Stimulated activated CD8-positive, alpha-beta memory T cell treated with anti-CD3 and anti-CD28 coated beads, Interleukin-15, amount 100 ng/mL, for 24 hours (primary cell): ENCODE measurements around the gene IRF8.
A peak's percentile ranks its signal among the peaks of the same experiment; 100 is the strongest.
"Not testable (repeated sequence)": the region's sequence is repeated elsewhere in the genome, so short reads cannot be mapped to it uniquely, and the experiment has no call there.

Experiments
- DNase-seq: peaks from one replicate; pipeline ENCODE4 v3.0.0-alpha.2; 2020; ENCODE audit warnings: low read depth

The IRF8 gene, protein sequence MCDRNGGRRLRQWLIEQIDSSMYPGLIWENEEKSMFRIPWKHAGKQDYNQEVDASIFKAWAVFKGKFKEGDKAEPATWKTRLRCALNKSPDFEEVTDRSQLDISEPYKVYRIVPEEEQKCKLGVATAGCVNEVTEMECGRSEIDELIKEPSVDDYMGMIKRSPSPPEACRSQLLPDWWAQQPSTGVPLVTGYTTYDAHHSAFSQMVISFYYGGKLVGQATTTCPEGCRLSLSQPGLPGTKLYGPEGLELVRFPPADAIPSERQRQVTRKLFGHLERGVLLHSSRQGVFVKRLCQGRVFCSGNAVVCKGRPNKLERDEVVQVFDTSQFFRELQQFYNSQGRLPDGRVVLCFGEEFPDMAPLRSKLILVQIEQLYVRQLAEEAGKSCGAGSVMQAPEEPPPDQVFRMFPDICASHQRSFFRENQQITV

DNA sequence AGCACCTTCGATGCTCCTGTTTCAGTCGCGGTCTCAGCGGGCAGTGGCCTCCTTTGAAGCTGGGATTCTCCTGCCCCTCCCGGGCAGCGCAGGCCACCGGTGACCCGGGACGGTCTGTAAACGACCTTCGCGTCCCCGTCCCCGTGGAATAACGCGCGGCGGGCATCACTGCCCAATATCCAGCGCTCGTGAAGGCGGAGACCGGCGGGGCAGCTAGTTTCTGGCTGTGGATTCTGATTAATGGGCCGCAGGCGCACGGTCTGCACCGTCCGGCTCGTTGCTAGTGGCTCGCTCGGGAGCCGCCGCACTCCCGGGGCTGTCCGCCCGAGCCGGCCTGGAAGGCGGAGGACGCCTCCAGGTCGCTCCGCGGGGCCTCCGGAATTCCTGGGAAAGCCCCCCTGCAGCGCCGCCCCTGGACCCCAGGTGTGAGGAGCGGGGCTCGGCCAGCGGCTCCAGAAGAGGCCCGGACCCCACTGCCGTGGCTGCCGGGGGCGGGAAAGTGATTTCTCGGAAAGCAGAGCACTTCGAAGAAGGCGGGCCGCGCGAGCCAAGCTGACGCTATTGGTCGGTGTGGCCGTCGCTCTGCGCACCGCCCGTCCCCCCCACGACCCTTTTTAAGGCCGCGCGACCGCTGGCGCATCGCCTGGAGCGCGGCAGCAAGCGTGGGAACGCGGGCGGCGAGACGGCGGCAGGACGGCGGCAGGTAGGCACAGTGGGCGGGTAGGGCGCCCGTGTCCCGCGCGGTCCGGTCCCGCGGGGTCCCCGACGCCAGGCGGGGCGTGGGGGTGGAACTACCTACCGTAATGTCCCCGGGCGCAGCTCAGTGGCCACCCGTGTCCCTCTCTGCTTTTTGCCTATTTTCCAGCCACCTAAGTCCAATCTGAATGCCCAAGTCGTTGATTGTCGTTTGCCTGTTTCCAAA lies at the start of gene IRF8:
TSS of gene IRF8 (plus strand) at position 642 of the 922 bp plus-strand sequence. CDS start 3,854 bp downstream, outside the sequence.
- DNase-seq, result peak; percentile 59

DNA sequence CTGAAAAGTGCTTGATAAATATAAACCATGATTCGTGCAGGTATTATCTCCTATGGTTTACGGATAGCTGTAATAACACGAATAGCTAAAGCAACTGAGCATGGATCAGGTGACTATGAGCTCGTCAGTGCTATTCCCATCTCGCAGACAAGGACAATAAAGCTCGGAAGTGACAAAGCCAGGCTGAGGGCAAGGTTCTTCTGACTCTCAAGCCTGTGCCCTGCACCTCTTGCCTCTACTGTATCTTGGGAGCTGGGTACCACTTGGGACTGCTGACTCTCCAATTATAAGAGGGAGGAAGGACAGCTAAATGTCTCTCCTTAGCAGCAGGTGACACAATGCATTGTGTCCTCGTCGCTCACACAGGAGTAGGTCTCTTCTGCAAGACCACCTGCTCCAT lies 49.6 kb upstream of the IRF8 start:
- DNase-seq, result no peak

DNA sequence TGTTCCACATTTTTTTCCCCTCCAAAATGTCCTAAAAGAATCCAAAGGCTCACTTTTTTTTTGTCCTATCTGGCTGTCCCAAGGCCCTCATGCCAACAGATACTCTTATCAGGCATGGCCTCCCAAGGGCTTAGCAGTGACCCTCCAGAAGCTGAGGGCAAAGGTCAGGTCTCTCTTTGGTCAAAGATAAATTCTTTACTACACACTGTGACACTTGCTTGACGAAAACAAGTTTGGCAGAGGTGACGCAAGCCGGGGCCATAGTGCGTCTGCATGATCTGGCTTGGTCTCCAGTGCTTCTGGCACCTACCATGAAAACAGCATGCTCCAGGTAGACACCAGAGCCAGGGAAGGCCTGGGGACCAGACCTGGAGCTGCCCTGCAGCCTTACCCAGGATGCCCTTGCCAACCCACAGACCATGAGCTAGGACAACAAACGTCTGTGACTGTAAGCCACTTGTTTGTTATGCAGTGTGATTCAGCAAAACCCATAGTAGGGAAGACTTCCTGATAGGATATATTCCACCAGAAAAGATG lies 48.5 kb upstream of the IRF8 start:
- DNase-seq, result no peak

DNA sequence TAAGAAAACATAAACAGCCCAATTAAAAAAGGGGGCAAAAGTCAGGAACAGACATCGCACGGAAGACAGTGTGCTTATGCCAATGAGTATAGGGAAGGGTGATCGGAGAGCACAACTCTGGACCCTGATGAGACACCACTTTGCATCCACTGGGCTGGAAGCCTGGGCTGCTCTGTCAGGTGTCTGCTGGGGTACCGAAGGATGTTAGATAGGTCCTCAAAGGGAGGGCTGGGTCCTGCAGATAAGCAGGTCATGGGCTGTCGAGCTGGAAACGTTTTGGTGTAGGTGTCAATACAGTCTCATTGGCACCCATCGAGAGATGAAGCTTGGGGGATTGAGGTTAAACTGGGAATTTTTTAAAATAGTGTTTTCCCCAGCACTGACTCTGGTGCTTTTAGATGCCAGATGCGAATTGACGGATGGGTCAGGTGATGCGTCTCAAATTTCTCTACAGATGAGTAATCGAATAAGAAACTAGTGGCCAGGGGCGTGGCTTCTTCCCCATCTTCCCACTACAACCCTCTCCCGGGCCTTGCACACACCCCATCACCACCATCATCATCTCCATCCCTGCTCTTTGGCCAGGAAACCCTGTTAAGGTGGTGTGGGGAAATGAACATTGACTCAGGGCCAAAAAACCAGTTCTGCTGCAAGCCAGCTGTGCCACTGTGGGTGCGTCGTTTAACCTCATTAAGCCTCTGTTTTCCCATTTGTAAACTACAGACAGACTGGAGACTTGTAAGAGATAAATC lies 47.8 kb upstream of the IRF8 start:
- DNase-seq, result no peak

DNA sequence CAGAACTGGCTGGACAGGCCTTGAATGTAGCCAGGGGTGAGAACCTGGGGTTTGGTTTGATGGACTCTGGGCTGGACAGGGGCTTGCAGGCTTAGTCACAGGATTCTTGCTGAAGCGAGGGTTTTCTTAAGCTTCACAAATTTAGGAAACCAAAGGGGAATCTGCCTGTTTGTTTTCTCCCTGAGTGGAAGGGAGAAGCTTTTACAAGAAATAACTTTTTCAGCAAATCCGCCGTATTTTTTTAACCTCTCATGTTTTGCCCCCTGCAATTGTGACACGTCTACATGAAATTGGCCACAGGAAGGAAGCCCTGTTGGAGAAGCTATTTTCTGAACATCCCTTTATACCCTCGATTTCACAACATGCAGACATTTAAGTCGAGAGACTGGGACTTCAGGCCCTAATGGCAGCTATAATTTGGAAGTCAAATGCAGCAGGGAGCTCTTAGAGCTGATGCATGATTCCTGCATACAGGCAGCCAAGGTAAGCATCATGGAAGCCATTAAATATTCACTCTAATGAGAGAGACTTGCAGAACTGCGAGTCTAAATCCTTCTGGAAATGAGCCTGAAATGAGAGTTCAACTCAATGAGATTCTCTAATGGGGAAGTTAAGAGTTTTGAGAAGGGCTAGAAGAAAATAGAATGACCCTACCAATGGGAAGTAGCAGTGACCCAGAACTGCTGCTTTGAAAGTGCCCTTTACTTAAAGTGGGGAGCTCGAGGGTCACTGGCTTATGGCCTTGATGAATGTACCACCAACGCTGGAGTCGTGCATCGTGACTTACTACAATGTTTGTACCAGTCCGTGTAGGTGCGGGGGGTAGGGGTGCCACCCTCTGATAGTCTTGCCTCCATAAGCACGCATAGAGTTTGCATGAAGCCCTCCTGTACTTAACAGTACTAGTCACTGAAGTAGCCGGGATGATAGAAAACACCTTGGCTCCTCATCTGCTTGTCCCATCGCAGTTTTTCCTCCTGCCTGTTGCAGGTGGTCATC lies 45.1 kb upstream of the IRF8 start:
- no peak for DNase-seq

DNA sequence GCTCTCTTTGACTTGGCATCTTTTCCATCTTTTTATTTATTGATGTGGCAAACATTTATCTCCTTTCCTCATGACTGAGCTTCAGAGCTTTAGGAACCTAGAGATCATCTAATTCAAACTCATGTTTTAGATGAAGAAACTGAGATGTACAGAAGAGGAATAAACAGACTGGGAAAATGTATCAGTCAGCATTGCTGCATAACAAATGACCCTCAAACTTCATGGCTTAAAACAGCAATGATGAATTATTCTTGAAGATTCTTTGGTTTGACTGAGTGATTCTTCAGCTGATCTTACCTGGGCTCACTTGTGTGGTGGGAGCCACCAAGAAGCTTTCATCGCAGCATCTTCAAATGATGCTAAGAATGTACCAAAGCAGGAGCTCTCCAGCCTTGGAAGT lies 44.0 kb upstream of the IRF8 start:
- DNase-seq, result no peak

DNA sequence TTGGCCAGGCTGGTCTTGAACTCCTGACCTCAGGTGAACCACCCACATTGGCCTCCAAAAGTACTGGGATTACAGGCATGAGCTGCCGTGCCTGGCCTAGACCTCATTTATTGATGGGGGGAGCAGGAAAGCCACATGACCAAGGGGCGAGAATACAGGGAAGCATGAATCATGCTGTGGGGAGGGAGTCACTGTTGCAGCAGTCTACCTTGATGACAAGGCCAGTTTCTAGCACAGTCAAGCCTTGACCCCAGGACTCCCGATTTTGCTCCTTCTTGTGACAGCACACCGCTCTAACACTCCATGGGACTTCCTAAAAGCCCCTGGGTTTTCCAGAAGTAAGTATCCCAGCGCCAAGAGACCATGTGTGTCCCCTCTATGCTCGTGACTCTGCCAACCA lies 42.9 kb upstream of the IRF8 start:
- DNase-seq, result no peak

DNA sequence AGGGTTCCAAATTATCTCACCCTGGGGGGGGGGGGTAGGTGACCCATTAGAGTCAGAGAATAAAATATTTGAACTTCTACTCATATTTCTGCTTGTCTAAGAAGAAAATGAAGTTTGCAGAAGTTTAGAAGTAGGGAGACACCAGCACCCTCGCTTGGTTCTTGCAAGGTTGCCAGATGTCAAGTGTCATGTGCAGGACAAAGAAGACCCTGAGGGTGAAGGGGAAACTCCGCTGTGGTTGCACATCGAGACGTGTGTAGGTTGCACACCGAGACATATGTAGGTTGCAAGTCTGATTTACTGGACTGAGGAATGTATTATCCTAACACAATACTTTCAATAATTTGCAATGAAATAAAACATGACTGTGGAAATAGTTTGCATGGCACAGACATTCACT lies 42.4 kb upstream of the IRF8 start:
- DNase-seq, result no peak

DNA sequence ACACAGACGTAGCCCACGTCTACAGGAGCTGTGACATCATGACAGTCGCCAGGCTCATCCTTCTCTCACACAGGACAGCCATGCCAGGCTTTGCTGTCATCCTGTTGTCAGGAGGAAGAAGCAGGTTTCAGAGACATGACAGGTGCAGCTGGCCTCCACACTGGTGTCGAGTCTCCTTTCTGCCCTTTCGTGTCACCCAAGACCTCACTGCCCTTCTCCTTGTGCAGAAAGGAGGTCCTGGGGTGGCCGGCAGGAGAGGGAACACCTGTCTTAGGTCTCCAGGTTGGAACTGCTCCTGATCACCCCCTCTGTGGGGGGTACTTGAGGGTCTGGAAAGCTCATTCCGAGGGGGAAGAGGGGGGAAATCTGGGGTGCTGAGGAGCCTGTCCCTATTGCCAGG lies 41.6 kb upstream of the IRF8 start:
- DNase-seq, result no peak

DNA sequence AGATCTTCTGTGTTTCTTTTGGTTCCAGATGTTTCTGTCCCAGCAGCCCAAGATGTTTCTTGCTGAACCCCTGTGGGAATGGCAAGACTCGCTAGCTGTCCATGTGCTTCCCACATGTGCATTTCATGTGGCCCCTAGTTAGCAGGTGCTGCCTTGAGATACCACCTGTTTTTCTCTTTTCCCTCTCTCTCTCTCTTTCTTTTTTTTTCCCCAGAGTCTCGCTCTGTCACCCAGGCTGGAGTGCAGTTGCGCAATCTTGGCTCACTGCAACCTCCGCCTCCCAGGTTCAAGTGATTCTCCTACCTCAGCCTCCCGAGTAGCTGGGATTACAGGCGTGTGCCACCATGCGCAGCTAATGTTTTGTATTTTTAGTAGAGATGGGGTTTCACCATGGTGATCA lies 40.4 kb upstream of the IRF8 start:
- DNase-seq, result not testable (repeated sequence)

DNA sequence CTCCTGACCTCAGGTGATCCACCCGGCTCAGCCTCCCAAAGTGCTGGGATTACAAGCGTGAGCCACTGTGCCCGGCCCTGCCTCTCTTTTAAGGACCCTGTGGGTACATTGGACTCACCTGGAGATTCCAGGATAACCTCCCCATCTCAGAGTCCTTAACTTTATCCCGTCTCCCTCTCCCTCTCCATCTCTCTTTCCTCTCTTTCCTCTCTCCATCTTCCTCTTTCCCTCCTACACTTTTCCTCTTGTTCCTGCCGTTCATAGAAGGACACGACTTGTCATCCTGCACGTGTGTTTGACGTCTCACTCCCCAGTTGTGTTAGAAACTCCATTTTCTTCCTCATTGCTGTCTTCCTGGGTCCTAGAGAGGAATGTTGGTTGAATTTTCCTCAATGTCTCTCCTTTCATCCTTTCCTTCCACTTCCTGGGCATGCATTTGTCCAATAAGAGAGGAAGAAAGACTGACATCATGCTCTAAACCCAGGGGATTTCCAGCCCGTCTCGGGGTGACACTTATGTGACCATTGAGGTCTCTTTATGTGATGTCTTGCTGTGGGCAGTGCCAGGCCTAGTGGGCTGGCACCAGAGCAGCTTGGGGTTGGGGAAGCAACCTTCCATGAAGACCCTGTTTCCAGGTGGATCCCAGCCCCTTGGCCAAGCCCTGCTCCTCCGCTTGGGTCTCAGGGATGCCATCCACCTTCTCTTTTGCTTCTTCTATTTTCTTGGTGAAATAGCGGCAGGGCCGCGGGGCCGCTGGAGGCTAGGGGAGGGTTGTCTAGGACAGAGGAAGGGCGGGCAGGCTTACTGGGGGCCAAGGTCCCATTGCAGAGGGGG lies 39.8 kb upstream of the IRF8 start:
- no peak for DNase-seq

DNA sequence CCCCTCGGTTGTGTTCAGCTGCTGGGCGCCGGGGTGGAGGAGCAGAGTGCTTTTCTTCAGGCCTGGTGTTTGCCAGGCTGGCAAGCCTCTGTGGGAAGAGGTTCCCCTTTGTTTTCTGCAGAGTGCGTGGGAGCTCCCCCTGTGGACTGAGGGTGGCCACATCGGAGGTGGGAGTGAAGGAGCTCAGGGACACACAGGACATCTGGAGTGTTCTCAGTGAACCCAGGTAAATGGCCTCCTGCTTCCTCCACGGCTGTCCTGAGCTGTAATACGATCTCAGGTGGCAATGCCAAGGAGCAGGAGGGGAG lies 39.2 kb upstream of the IRF8 start:
- DNase-seq, result no peak

DNA sequence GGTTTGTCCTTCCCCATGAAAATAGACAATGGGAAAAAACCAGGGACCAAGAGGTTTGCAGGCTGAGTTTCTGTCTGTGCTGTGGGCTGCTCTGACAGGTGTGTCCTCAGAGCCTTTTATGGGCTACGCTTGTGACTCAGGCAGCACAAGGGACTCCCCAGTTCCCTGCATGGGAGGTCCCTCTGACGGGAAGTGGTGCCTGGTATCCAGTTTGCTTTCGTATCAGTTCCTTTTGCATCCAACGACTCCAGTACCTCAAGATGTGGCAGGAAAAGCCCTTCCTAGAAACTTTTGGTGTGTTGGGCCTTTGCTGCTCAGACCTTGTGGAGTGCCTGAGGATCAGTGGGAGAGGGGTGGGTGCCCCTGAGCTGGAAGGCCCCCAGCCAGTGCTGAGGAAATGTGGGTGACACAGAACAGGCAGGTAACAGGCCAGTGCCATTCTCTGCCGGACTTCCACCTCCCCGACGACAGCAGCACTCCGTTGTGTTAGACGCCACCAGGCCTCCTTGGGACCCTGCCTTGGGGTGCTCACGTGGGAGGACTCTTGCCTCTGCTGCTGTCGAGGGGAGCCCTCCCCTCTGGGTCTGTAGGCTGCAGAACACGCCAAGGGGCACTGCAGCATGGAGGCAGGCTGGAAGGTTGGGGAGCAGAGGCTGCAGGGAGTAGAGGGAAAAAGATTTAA lies 38.4 kb upstream of the IRF8 start:
- no peak for DNase-seq

DNA sequence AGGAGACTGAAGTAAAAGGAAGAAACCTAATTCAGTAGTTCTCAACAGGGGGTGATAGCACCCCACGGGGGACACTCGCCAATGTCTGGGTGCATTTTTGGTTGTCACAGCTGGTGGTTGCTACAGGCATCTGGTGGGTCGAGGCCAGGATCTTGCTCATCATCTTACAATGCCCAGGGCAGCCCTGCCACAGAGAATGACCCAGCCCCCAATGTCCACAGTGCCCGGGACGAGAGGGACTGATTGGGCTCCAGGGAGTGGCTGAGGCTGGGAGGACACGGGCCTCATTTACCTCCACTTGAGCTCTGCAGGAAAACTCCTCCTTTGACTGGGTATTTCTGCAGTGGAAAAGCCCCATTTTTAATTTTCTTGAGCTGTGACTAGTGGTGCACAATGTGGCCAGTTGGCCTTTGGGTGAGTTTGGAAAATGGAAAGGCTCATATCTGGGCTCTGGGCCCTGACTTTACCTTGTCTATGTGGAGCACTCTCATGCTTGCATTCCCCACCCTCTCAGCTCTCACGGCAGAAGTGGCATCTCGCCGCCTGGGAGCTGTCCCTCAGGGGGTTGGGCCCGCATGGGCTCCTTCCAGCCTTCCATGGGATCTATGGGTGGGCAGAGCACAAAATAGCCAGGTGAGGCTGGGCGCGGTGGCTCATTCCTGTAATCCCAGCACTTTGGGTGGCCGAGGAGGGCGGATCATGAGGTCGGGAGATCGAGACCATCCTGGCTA lies 37.7 kb upstream of the IRF8 start:
- DNase-seq, result no peak

DNA sequence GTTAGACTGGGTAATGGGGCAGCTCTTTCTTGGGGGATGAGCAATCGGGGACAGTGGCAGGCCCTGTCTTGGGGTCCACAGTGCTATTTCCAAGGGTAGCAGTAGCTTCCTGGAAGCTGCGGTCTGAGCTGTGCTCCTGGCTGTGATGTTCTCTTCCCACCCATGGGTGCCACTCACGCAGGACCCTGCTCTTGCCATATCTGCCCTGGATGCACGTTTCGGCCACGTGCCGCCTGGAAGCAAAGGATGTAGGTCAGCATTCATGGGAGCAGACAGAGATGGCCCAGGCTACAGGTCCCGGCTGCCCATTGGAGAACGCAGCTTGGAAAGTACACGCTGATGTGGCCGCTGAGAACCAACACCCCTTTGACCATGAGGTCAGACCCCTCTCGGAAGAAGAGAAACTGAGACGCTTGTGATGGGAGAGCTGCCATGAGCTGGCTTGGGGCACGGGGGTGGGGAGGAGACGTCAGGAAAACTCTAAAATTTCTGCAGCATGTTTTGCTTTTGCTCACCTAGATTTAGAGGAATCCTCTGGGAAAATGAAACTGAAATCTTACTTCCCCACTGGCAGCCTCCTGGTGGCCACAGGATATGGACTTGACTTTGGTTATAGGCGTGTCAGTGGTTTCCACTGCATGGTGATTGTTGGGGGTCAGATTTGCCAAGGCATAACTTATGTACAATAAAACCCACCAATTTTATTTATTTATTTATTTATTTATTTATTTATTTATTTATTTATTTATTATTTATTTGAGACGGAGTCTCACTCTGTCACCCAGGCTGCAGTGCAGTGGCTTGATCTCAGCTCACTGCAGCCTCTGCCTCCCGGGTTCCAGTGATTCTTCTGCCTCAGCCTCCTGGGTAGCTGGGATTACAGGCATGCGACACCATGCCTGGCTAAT lies 36.2 kb upstream of the IRF8 start:
- DNase-seq, result no peak

DNA sequence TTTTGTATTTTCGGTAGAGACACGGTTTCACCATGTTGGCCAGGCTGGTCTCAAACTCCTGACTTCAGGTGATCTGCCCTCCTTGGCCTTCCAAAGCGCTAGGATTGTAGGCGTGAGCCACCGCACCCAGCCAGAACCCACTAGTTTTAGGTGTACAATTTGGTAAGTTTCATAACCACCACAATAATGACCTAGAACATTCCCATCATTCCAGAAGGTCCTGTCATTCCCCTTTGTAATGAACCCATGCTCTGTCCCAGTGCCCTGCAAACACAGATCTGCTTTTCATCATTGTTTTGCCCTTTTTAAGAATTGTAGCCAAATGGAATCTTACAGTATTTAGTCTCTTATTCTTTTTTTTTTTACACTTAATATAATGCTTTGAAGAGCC lies 35.6 kb upstream of the IRF8 start:
- DNase-seq, result no peak

DNA sequence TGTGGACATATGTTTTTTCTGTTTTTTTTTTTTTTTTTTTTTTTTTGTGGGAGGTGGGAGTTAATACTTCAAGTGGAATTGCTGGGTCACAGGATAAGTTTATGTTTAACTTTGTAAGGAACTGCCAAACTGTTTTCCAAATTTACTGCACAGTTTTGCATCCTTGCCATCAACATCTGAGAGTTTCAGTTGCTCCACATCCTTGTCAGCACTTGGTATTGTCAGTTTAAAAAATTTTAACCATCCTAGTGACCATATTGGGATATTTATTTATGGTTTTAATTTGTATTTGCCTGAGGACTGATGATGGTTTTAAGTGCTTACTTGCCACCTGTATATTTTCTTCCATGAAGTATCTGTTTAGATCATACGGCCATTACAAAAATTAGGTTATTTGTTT lies 34.0 kb upstream of the IRF8 start:
- no peak for DNase-seq

DNA sequence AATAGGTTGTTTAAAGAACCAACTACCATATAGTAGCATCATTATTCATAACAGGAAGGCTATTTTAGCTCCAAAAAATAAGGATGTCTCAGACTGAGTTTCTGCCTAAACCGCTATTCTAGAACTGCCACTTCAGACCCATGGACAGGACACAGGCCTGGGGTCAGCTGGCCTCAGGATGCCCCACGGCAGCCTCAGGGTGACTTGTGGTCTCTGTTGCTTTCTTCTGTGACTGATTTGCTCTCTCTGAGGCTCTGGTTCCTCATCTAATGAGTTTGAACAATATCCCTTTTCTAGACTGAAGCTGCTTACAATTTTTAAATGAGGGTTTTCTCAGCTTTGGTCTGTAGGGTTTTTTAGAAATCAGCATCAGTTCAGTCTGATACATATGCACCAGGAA lies 31.8 kb upstream of the IRF8 start:
- DNase-seq, result no peak
